H1 (cell line): Measurements from ENCODE around the gene SLC35F3. TPM values are rescaled to one million over a fixed set of nuclear protein-coding genes. Genes with fewer than 3 reads are reported as not detected.

ENCODE experiments used
- CTCF ChIA-PET: fragments of 300-600 bp; sonication (Branson Sonifier 250); formaldehyde crosslinking; loops from one replicate; lab custom pipeline; 2021; ENCODE audit not compliant: partially characterized antibody; lab: Charles Lee
- POLR2A ChIA-PET: fragments of 300-600 bp; sonication (Branson Sonifier 250); formaldehyde crosslinking; loops from one replicate; lab custom pipeline; 2021; ENCODE audit warnings: inconsistent platforms; ENCODE audit not compliant: partially characterized antibody; lab: Charles Lee
- DNase-seq, 2 experiments: peaks; one replicate each; pipeline versions ENCODE4 v3.0.0 to v3.0.0-alpha.2; 2010 to 2022; ENCODE audit warnings: low spot score in 2 of 2, low read depth in 1 of 2, mixed read lengths in 1 of 2
- FAIRE-seq: peaks from 2 replicates; lab custom pipeline; 2011; peaks lifted over from hg19 to GRCh38; lab: Jason Lieb, UNC
- H2AFZ ChIP-seq: 2 replicates; pipeline ENCODE4 v1.8.1; 2012; ENCODE audit warnings: low read length, inconsistent platforms
- H2AK5ac ChIP-seq: 2 replicates; pipeline ENCODE4 v1.6.1; 2013; ENCODE audit warnings: low read depth, low read length
- H2BK120ac ChIP-seq: replicated peaks from 2 replicates; pipeline ENCODE3; 2013; ENCODE audit warnings: low read depth, low read length, inconsistent platforms
- H2BK12ac ChIP-seq: 2 replicates; pipeline ENCODE4 v1.6.1; 2013; ENCODE audit warnings: low read depth, low read length
- H2BK15ac ChIP-seq: 2 replicates; pipeline ENCODE4 v1.6.1; 2013; ENCODE audit warnings: low read length
- H2BK20ac ChIP-seq: 2 replicates; pipeline ENCODE4 v1.6.1; 2013; ENCODE audit warnings: low read length
- H2BK5ac ChIP-seq: 2 replicates; pipeline ENCODE4 v1.6.1; 2013; ENCODE audit warnings: low read depth, low read length
- H3K14ac ChIP-seq: 2 replicates; pipeline ENCODE4 v1.6.1; 2013; ENCODE audit warnings: inconsistent platforms; ENCODE audit not compliant: insufficient read length
- H3K18ac ChIP-seq: 2 replicates; pipeline ENCODE4 v1.6.1; 2013; ENCODE audit warnings: low read length; ENCODE audit errors: extremely low read depth
- H3K23ac ChIP-seq: 2 replicates; pipeline ENCODE4 v1.6.1; 2013; ENCODE audit warnings: inconsistent platforms; ENCODE audit not compliant: insufficient read length
- H3K23me2 ChIP-seq: 2 replicates; pipeline ENCODE4 v1.6.1; 2013; ENCODE audit warnings: low read depth, low read length
- H3K27ac ChIP-seq: 2 replicates; pipeline ENCODE4 v1.6.1; 2011; ENCODE audit warnings: low read depth, low read length, inconsistent platforms
- H3K27me3 ChIP-seq, 4 experiments: replicated peaks in 1 of 4; 1 replicate in 1 of 4; 2 replicates in 3 of 4; pipeline versions ENCODE4 v1.6.1 to v1.8.1; 2011 to 2013; ENCODE audit warnings: low read length in 3 of 4, mild to moderate bottlenecking in 3 of 4, inconsistent platforms in 2 of 4, mixed read lengths in 2 of 4, moderate library complexity in 1 of 4; ENCODE audit not compliant: control insufficient read depth in 3 of 4, insufficient read depth in 3 of 4; ENCODE audit errors: extremely low read depth in 1 of 4
- H3K36me3 ChIP-seq, 4 experiments: 2 replicates each; pipeline versions ENCODE4 v1.6.1 to v1.8.1; 2011 to 2013; ENCODE audit warnings: mild to moderate bottlenecking in 4 of 4, low read length in 3 of 4, moderate library complexity in 2 of 4, control low read depth in 1 of 4, inconsistent platforms in 1 of 4; ENCODE audit not compliant: insufficient read depth in 4 of 4, control insufficient read depth in 2 of 4
- H3K4ac ChIP-seq: replicated peaks from 2 replicates; pipeline ENCODE3; 2013; ENCODE audit warnings: low read length, low read depth, mixed read lengths, inconsistent platforms; ENCODE audit not compliant: insufficient read length
- H3K4me1 ChIP-seq, 4 experiments: replicated peaks in 1 of 4; 1 replicate in 1 of 4; 2 replicates in 3 of 4; pipeline versions ENCODE4 v1.6.1 to v1.8.1; 2011 to 2013; ENCODE audit warnings: low read length in 3 of 4, inconsistent platforms in 2 of 4, mixed read lengths in 1 of 4; ENCODE audit not compliant: insufficient read depth in 4 of 4, control insufficient read depth in 3 of 4
- H3K4me2 ChIP-seq, 2 experiments: 2 replicates each; pipeline versions ENCODE4 v1.6.1 to v1.8.1; 2011 to 2013; ENCODE audit warnings: low read depth in 2 of 2, low read length in 2 of 2, control low read depth in 1 of 2, inconsistent platforms in 1 of 2, mild to moderate bottlenecking in 1 of 2; ENCODE audit not compliant: insufficient read depth in 1 of 2
- H3K4me3 ChIP-seq, 4 experiments: fragments of 200-600, 300-600 bp in 1 of 4; sonication (generic), shearing (Covaris generic), sonication (Bioruptor Twin) in 1 of 4; 2 replicates each; pipeline versions ENCODE4 v1.5.1 to v1.8.1; 2011 to 2016; ENCODE audit warnings: low read length in 4 of 4, low read depth in 3 of 4, control low read depth in 2 of 4, inconsistent platforms in 2 of 4, mild to moderate bottlenecking in 2 of 4, mixed read lengths in 1 of 4, moderate library complexity in 1 of 4; ENCODE audit not compliant: insufficient read depth in 2 of 4; ENCODE audit errors: extremely low read depth in 1 of 4
- H3K56ac ChIP-seq: replicated peaks from 2 replicates; pipeline ENCODE3; 2013; ENCODE audit warnings: low read depth, mild to moderate bottlenecking, mixed read lengths, low read length, inconsistent platforms; ENCODE audit not compliant: insufficient read length
- H3K79me1 ChIP-seq: 2 replicates; pipeline ENCODE4 v1.6.1; 2013; ENCODE audit warnings: low read depth, low read length, control low read depth
- H3K79me2 ChIP-seq, 2 experiments: 2 replicates each; pipeline versions ENCODE4 v1.6.1 to v1.8.1; 2012 to 2013; ENCODE audit warnings: low read length in 2 of 2, mild to moderate bottlenecking in 2 of 2, inconsistent platforms in 1 of 2; ENCODE audit not compliant: insufficient read depth in 2 of 2, control insufficient read depth in 1 of 2
- H3K9ac ChIP-seq, 4 experiments: replicated peaks in 1 of 4; 1 replicate in 1 of 4; 2 replicates in 3 of 4; pipeline versions ENCODE4 v1.6.1 to v1.8.1; 2011 to 2013; ENCODE audit warnings: low read depth in 3 of 4, low read length in 3 of 4, control low read depth in 2 of 4, mild to moderate bottlenecking in 2 of 4, moderate library complexity in 2 of 4, inconsistent platforms in 1 of 4; ENCODE audit errors: extremely low read depth in 1 of 4
- H3K9me3 ChIP-seq, 2 experiments: 2 replicates each; pipeline versions ENCODE4 v1.6.1 to v1.8.1; 2012 to 2013; ENCODE audit warnings: mild to moderate bottlenecking in 2 of 2, moderate library complexity in 2 of 2, control low read depth in 1 of 2, inconsistent platforms in 1 of 2, low read depth in 1 of 2, low read length in 1 of 2, mixed read lengths in 1 of 2; ENCODE audit not compliant: insufficient read depth in 2 of 2
- H4K20me1 ChIP-seq, 2 experiments: replicated peaks in 1 of 2; 2 replicates each; pipeline versions ENCODE3 to v1.8.1; 2011 to 2013; ENCODE audit warnings: inconsistent platforms in 2 of 2, low read length in 2 of 2, mild to moderate bottlenecking in 1 of 2; ENCODE audit not compliant: insufficient read depth in 2 of 2, control insufficient read depth in 1 of 2
- H4K5ac ChIP-seq: 2 replicates; pipeline ENCODE4 v1.6.1; 2013; ENCODE audit warnings: low read length, low read depth, mixed read lengths, inconsistent platforms; ENCODE audit not compliant: insufficient read length
- H4K8ac ChIP-seq: 2 replicates; pipeline ENCODE4 v1.8.0; 2013; ENCODE audit warnings: mild to moderate bottlenecking, moderate library complexity, low read length, inconsistent platforms; ENCODE audit not compliant: insufficient read depth; ENCODE audit errors: extremely low read depth
- H4K91ac ChIP-seq: replicated peaks from 2 replicates; pipeline ENCODE3; 2013; ENCODE audit warnings: low read length, mixed read lengths, inconsistent platforms; ENCODE audit not compliant: insufficient read length
- CTBP2 ChIP-seq: IDR thresholded peaks from 2 replicates; pipeline ENCODE4 v1.7.0; 2011; ENCODE audit warnings: borderline replicate concordance, mild to moderate bottlenecking, moderate library complexity, mixed read lengths, low read length; ENCODE audit not compliant: insufficient read depth, insufficient read length
- POLR2A ChIP-seq, 2 experiments: IDR thresholded peaks; 1 replicate in 1 of 2; 2 replicates in 1 of 2; pipeline ENCODE4 v1.6.1; 2011; ENCODE audit warnings: low read depth in 2 of 2, low read length in 2 of 2, mild to moderate bottlenecking in 2 of 2; ENCODE audit errors: control extremely low read depth in 1 of 2
- RXRA ChIP-seq: IDR thresholded peaks from 2 replicates; pipeline ENCODE4 v1.6.1; 2011; ENCODE audit warnings: low read depth, mild to moderate bottlenecking, low read length, moderate library complexity; ENCODE audit not compliant: insufficient read depth
- SIN3A ChIP-seq, 2 experiments: IDR thresholded peaks in 1 of 2; conservative IDR thresholded peaks in 1 of 2; 2 replicates each; pipeline ENCODE4 v1.6.1; 2011 to 2012; ENCODE audit warnings: low read length in 2 of 2, improper control_type of control experiment in 1 of 2, low read depth in 1 of 2, mild to moderate bottlenecking in 1 of 2
- SP4 ChIP-seq: IDR thresholded peaks from 2 replicates; pipeline ENCODE4 v1.6.1; 2012; ENCODE audit warnings: low read length, inconsistent platforms
- TEAD4 ChIP-seq: IDR thresholded peaks from 2 replicates; pipeline ENCODE4 v1.6.1; 2012; ENCODE audit warnings: low read depth, low read length, inconsistent platforms, mixed read lengths
- WGBS, 2 experiments: shearing (Covaris generic) in 1 of 2; methylation state at CpG; one replicate each; pipeline versions ENCODE4 v1.1.6 to v1.1.7; 2013 to 2015; ENCODE audit warnings: low lambda C conversion rate in 2 of 2, mixed read lengths in 2 of 2, inconsistent platforms in 1 of 2, low coverage in 1 of 2, missing lambda C conversion rate in 1 of 2; ENCODE audit not compliant: insufficient replicate concordance in 2 of 2, insufficient coverage in 1 of 2, insufficient read length in 1 of 2; ENCODE audit errors: extremely low coverage in 1 of 2, missing lambda C conversion rate in 1 of 2; 5-methylcytosine and 5-hydroxymethylcytosine counted together
- polyA plus RNA-seq, 7 experiments: library from polyadenylated mRNA; depleted of rRNA in 3 of 7; stranded (reverse) in 5 of 7; unstranded in 2 of 7; fragments of >200 nt in 5 of 7; fragments of 200-250 nt in 2 of 7; gene quantifications; 1 replicate in 5 of 7; 2 replicates in 1 of 7; 4 replicates in 1 of 7; pipeline versions ENCODE4 v1.2.1 to v1.2.3, GENCODE V29; 2011 to 2013; ENCODE audit warnings: missing spikeins in 2 of 7, mixed read lengths in 2 of 7
- total RNA-seq: library from RNA; stranded (reverse); fragmentation: NEBNext Ultra II Directional; extraction: Animal tissue kit (Norgen Biotek cat#: 25700); gene quantifications from 2 replicates; pipeline ENCODE4 v1.2.1, GENCODE V29; 2021
- TF ChIP-seq, protein P1 (sequence below), 3 experiments: IDR thresholded peaks; 1 replicate in 2 of 3; 2 replicates in 1 of 3; pipeline versions ENCODE4 v1.5.1 to v1.6.1; 2011; ENCODE audit warnings: low read length in 3 of 3, mild to moderate bottlenecking in 3 of 3, inconsistent platforms in 2 of 3, low read depth in 1 of 3, moderate library complexity in 1 of 3; ENCODE audit not compliant: insufficient read depth in 1 of 3; ENCODE audit errors: control extremely low read depth in 1 of 3

The SLC35F3 gene
- total and polyA plus RNA-seq, 2 of the 8 experiments (the other 6 are each of a cell fraction or from before 2014, with no cell fraction given) = 0.78 to 1.2 TPM

DNA sequence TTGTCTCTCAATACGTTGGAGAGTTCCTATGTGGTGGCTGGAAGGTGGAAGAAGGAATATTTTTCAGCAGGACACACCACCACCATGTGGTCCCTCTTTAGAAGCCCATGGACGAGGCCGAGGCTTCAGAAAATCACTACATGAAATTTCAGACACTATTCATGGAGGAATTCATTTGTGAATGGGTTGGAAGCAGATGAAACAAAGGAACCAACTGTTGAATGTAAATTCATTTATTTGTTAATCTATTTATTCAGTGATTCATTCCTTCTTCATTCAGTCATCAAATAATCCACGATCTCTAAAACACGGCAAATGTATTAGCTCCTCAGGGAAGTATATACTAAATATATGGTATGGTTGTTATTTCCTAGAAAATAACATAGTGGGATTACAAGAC lies 12.2 kb downstream of the SLC35F3 start:
- no peak for FAIRE-seq
- DNase-seq = no peak

More for the DNA sequence above, 12.2 kb downstream of the SLC35F3 start:
- Histone ChIP-seq H2BK15ac (no peak overlapping the region), H3K4ac (no peak overlapping the region), H4K91ac (no peak overlapping the region), H3K9ac (no peak overlapping the region), H3K27ac (no peak overlapping the region), H3K4me1 (peaks cover 0 to 3% (median 0%) of the 10 kb centered on the region in 4 experiments; a peak in 1 of 7 replicates), H3K18ac (no peak overlapping the region), H3K9me3 (no peaks in the 10 kb centered on the region; a peak in 2 of 4 replicates), H3K14ac (no peak overlapping the region), H3K27me3 (no peaks in the 10 kb centered on the region), H3K23ac (no peak overlapping the region), H4K5ac (no peak overlapping the region), H3K36me3 (no peaks in the 10 kb centered on the region; a peak in 1 of 8 replicates), H4K8ac (no peak overlapping the region), H2BK20ac (no peak overlapping the region), H2BK120ac (no peak overlapping the region), H3K4me3 (no peak overlapping the region), H3K4me2 (no peak overlapping the region), H3K79me1 (no peaks in the 10 kb centered on the region), H3K79me2 (no peaks in the 10 kb centered on the region), H2BK5ac (no peak overlapping the region), H2AK5ac (no peak overlapping the region), H2BK12ac (no peak overlapping the region), H2AFZ (no peak overlapping the region), H4K20me1 (no peaks in the 10 kb centered on the region), H3K56ac (no peak overlapping the region), H3K23me2 (no peaks in the 10 kb centered on the region)
- 70% methylated on average over 5 of the region's 5 CpGs; no CpG with 5 or more reads in 1 of the 2 experiments for WGBS, 2 experiments
- ChIA-PET CTCF (interaction anchor here (1.3 to 2.5 kb wide), 4 partner anchors 8 to 150 kb away, joined by 5 to 14 read pairs (median 6); no protein-coding TSS in a partner anchor), POLR2A (no interaction called here)
- no peak for TF ChIP-seq TEAD4
- TF ChIP-seq SP4 = no peak
- TF ChIP-seq CTBP2 = no peak
- no peak for TF ChIP-seq RXRA
- TF ChIP-seq, protein P1, sequence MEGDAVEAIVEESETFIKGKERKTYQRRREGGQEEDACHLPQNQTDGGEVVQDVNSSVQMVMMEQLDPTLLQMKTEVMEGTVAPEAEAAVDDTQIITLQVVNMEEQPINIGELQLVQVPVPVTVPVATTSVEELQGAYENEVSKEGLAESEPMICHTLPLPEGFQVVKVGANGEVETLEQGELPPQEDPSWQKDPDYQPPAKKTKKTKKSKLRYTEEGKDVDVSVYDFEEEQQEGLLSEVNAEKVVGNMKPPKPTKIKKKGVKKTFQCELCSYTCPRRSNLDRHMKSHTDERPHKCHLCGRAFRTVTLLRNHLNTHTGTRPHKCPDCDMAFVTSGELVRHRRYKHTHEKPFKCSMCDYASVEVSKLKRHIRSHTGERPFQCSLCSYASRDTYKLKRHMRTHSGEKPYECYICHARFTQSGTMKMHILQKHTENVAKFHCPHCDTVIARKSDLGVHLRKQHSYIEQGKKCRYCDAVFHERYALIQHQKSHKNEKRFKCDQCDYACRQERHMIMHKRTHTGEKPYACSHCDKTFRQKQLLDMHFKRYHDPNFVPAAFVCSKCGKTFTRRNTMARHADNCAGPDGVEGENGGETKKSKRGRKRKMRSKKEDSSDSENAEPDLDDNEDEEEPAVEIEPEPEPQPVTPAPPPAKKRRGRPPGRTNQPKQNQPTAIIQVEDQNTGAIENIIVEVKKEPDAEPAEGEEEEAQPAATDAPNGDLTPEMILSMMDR (IDR thresholded peaks at IDR 0.05; ENCODE audit: control extremely low read depth in 1 of 3, insufficient read depth in 1 of 3, low read depth in 1 of 3, low read length in 3 of 3) = no peak
- no peak for TF ChIP-seq SIN3A (conservative IDR thresholded peaks at IDR 0.05 in 1 of 2, IDR thresholded peaks at IDR 0.05 in 1 of 2; ENCODE audit: low read depth in 1 of 2, low read length in 2 of 2)
- TF ChIP-seq POLR2A (IDR thresholded peaks at IDR 0.05; ENCODE audit: control extremely low read depth in 1 of 2, low read depth in 2 of 2, low read length in 2 of 2) = no peak
